Neural progenitor cell (in vitro differentiated cells): ENCODE results near the gene DIP2A.

Experiments used
- EZH2 ChIP-seq: fragments of 200-600 bp; sonication (generic); IDR thresholded peaks from 2 replicates; pipeline ENCODE4 v1.6.1; 2017; ENCODE audit warnings: antibody characterized with exemption, mild to moderate bottlenecking, moderate library complexity
- TF ChIP-seq, protein P1 (sequence below): fragments of 200-600 bp; sonication (generic); IDR thresholded peaks from 2 replicates; pipeline ENCODE4 v1.5.1; 2017; ENCODE audit warnings: antibody characterized with exemption, mild to moderate bottlenecking

DNA sequence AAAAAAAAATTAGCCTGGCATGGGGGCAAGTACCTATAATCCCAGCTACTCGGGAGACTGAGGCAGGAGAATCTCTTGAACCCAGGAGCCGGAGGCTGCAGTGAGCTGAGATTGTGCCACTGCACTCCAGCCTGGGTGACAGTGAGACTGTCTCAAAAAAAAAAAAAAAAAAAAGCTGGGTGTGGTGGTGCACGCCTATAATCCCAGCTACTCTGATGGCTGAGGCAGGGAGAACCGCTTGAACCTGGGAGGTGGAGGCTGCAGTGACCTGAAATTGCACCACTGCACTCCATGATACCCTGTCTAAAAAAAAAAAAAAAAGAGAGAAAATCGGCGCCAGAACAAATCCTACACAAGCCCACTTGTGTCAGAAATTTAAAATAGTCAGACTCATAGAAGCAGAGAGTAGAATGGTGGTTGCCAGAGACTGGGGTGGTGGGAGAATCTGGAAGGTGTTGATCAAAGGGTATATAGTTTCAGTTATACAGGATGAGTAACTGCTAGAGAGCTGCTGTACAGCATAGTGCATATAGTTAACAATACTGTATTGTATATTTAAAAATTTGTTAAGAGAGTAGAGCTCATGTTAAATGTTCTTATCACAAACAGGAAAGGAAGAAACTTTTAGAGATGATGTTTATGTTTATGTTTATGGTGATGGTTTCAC lies 9.6 kb downstream of the DIP2A start:
- TF ChIP-seq, protein P1, sequence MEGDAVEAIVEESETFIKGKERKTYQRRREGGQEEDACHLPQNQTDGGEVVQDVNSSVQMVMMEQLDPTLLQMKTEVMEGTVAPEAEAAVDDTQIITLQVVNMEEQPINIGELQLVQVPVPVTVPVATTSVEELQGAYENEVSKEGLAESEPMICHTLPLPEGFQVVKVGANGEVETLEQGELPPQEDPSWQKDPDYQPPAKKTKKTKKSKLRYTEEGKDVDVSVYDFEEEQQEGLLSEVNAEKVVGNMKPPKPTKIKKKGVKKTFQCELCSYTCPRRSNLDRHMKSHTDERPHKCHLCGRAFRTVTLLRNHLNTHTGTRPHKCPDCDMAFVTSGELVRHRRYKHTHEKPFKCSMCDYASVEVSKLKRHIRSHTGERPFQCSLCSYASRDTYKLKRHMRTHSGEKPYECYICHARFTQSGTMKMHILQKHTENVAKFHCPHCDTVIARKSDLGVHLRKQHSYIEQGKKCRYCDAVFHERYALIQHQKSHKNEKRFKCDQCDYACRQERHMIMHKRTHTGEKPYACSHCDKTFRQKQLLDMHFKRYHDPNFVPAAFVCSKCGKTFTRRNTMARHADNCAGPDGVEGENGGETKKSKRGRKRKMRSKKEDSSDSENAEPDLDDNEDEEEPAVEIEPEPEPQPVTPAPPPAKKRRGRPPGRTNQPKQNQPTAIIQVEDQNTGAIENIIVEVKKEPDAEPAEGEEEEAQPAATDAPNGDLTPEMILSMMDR: no peak
- no peak for TF ChIP-seq EZH2
